GM12878 (cell line): ENCODE results near the gene UBE3C. TPM values are rescaled to one million over a fixed set of nuclear protein-coding genes. Genes with fewer than 3 reads are reported as not detected.

Experiments
- BACH1 ChIP-seq: fragments of 450-650 bp; IDR thresholded peaks from 2 replicates; pipeline ENCODE4 v1.6.1; 2017; ENCODE audit warnings: mild to moderate bottlenecking, borderline replicate concordance
- EGR1 ChIP-seq, 2 experiments: IDR thresholded peaks; 1 replicate in 1 of 2; 2 replicates in 1 of 2; pipeline ENCODE4 v1.6.1; 2011 to 2012; ENCODE audit warnings: low read depth in 2 of 2, low read length in 2 of 2, borderline replicate concordance in 1 of 2, mild to moderate bottlenecking in 1 of 2, moderate library complexity in 1 of 2
- EP300 ChIP-seq, 2 experiments: fragments of 150-350 bp in 1 of 2; IDR thresholded peaks; 2 replicates each; pipeline ENCODE4 v1.6.1; 2011 to 2012; ENCODE audit warnings: low read depth in 2 of 2, low read length in 2 of 2, borderline replicate concordance in 1 of 2, improper control_type of control experiment in 1 of 2, inconsistent platforms in 1 of 2; ENCODE audit not compliant: control insufficient read depth in 1 of 2
- MYB ChIP-seq: fragments of 150-350 bp; IDR thresholded peaks from 2 replicates; pipeline ENCODE4 v1.6.1; 2014; ENCODE audit warnings: mild to moderate bottlenecking, low read depth, low read length, borderline replicate concordance
- NFYA ChIP-seq: IDR thresholded peaks from 2 replicates; pipeline ENCODE4 v1.6.1; 2011; ENCODE audit warnings: low read depth, mild to moderate bottlenecking, low read length, improper control_type of control experiment, borderline replicate concordance
- SPI1 ChIP-seq: IDR thresholded peaks from 2 replicates; pipeline ENCODE4 v1.6.1; 2011; ENCODE audit warnings: low read depth, mild to moderate bottlenecking, low read length, moderate library complexity, borderline replicate concordance; ENCODE audit not compliant: insufficient read depth
- polyA plus RNA-seq, 11 experiments: library from polyadenylated mRNA; depleted of rRNA in 4 of 11; unstranded in 6 of 11; stranded (reverse) in 5 of 11; fragments of >200 nt; fragmentation: Nextera tagmentation in 4 of 11; fragmentation: Illumina TruSeq in 1 of 11; extraction: Ambion mirVana in 4 of 11; extraction: Trizol in 1 of 11; gene quantifications; 1 replicate in 1 of 11; 2 replicates in 10 of 11; pipeline versions ENCODE4 v1.2.1 to v1.2.3, GENCODE V29; 2011 to 2016; ENCODE audit warnings: inconsistent platforms in 2 of 11, missing spikeins in 2 of 11, low read depth in 1 of 11
- total RNA-seq, 4 experiments: library from RNA; depleted of rRNA in 3 of 4; stranded (reverse); fragments of >200 nt in 3 of 4; fragmentation: Illumina TruSeq in 1 of 4; extraction: Trizol in 1 of 4; gene quantifications; 2 replicates each; pipeline versions ENCODE4 v1.2.1 to v1.2.3, GENCODE V29; 2013 to 2021
- TF ChIP-seq, protein P1 (sequence below): IDR thresholded peaks from 2 replicates; pipeline ENCODE4 v1.6.1; 2011; ENCODE audit warnings: borderline replicate concordance, low read depth, mild to moderate bottlenecking, moderate library complexity, low read length; ENCODE audit not compliant: insufficient read depth, poor library complexity, severe bottlenecking
- TF ChIP-seq, protein P2 (sequence below): fragments of 450-650 bp; conservative IDR thresholded peaks from 2 replicates; pipeline ENCODE4 v1.6.1; 2017; ENCODE audit warnings: mild to moderate bottlenecking, moderate library complexity
- TF ChIP-seq, protein P3 (sequence below): fragments of 450-650 bp; IDR thresholded peaks from 2 replicates; pipeline ENCODE4 v1.6.1; 2016; ENCODE audit warnings: mild to moderate bottlenecking, moderate library complexity, borderline replicate concordance
- TF ChIP-seq, protein P4 (sequence below): fragments of 450-650 bp; IDR thresholded peaks from 2 replicates; pipeline ENCODE4 v1.6.1; 2014; ENCODE audit warnings: mild to moderate bottlenecking

UBE3C gene
- total and polyA plus RNA-seq, 10 of the 15 experiments (the other 5 are each of a cell fraction or from before 2014, with no cell fraction given), result 7.9 to 65.9 (median 45.2) TPM

DNA sequence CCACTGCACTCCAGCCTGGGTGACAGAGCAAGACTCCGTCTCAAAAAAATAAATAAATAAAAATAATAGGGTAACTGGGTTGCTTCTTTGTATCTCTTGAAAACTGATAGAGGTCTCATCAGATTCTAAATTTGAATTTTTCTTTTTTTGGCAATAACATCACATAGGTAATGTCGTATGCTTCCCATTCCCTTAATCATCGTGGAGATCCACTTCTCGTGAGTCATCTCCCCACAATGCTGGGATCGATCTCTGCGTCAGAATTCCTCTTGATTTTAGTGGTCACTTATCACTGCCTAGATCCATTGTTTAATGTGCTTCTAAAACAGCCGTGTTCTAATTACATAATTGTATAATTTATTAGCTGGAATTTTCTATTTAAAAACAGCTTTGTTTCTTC, 127.5 kb downstream of the UBE3C start (continued):
- TF ChIP-seq, protein P1, sequence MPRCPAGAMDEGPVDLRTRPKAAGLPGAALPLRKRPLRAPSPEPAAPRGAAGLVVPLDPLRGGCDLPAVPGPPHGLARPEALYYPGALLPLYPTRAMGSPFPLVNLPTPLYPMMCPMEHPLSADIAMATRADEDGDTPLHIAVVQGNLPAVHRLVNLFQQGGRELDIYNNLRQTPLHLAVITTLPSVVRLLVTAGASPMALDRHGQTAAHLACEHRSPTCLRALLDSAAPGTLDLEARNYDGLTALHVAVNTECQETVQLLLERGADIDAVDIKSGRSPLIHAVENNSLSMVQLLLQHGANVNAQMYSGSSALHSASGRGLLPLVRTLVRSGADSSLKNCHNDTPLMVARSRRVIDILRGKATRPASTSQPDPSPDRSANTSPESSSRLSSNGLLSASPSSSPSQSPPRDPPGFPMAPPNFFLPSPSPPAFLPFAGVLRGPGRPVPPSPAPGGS, result no peak
- TF ChIP-seq MYB (no peak), EGR1 (IDR thresholded peaks at IDR 0.05; ENCODE audit: borderline replicate concordance in 1 of 2, low read depth in 2 of 2, low read length in 2 of 2) (no peak), EP300 (IDR thresholded peaks at IDR 0.05; ENCODE audit: borderline replicate concordance in 1 of 2, control insufficient read depth in 1 of 2, low read depth in 2 of 2, low read length in 2 of 2) (no peak), SPI1 (no peak), NFYA (no peak), BACH1 (no peak)
- TF ChIP-seq, protein P2, sequence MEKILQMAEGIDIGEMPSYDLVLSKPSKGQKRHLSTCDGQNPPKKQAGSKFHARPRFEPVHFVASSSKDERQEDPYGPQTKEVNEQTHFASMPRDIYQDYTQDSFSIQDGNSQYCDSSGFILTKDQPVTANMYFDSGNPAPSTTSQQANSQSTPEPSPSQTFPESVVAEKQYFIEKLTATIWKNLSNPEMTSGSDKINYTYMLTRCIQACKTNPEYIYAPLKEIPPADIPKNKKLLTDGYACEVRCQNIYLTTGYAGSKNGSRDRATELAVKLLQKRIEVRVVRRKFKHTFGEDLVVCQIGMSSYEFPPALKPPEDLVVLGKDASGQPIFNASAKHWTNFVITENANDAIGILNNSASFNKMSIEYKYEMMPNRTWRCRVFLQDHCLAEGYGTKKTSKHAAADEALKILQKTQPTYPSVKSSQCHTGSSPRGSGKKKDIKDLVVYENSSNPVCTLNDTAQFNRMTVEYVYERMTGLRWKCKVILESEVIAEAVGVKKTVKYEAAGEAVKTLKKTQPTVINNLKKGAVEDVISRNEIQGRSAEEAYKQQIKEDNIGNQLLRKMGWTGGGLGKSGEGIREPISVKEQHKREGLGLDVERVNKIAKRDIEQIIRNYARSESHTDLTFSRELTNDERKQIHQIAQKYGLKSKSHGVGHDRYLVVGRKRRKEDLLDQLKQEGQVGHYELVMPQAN, result no peak
- TF ChIP-seq, protein P3, sequence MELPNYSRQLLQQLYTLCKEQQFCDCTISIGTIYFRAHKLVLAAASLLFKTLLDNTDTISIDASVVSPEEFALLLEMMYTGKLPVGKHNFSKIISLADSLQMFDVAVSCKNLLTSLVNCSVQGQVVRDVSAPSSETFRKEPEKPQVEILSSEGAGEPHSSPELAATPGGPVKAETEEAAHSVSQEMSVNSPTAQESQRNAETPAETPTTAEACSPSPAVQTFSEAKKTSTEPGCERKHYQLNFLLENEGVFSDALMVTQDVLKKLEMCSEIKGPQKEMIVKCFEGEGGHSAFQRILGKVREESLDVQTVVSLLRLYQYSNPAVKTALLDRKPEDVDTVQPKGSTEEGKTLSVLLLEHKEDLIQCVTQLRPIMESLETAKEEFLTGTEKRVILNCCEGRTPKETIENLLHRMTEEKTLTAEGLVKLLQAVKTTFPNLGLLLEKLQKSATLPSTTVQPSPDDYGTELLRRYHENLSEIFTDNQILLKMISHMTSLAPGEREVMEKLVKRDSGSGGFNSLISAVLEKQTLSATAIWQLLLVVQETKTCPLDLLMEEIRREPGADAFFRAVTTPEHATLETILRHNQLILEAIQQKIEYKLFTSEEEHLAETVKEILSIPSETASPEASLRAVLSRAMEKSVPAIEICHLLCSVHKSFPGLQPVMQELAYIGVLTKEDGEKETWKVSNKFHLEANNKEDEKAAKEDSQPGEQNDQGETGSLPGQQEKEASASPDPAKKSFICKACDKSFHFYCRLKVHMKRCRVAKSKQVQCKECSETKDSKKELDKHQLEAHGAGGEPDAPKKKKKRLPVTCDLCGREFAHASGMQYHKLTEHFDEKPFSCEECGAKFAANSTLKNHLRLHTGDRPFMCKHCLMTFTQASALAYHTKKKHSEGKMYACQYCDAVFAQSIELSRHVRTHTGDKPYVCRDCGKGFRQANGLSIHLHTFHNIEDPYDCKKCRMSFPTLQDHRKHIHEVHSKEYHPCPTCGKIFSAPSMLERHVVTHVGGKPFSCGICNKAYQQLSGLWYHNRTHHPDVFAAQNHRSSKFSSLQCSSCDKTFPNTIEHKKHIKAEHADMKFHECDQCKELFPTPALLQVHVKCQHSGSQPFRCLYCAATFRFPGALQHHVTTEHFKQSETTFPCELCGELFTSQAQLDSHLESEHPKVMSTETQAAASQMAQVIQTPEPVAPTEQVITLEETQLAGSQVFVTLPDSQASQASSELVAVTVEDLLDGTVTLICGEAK, result no peak
- TF ChIP-seq, protein P4, sequence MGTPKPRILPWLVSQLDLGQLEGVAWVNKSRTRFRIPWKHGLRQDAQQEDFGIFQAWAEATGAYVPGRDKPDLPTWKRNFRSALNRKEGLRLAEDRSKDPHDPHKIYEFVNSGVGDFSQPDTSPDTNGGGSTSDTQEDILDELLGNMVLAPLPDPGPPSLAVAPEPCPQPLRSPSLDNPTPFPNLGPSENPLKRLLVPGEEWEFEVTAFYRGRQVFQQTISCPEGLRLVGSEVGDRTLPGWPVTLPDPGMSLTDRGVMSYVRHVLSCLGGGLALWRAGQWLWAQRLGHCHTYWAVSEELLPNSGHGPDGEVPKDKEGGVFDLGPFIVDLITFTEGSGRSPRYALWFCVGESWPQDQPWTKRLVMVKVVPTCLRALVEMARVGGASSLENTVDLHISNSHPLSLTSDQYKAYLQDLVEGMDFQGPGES, result no peak
